ENCODE data around the gene CADPS. TPM values are rescaled to one million over a fixed set of nuclear protein-coding genes. Genes with fewer than 3 reads are reported as not detected.

The CADPS gene
- total and polyA plus RNA-seq, 2 of the 4 experiments (the other 2 are of a cell fraction), result not detected

DNA sequence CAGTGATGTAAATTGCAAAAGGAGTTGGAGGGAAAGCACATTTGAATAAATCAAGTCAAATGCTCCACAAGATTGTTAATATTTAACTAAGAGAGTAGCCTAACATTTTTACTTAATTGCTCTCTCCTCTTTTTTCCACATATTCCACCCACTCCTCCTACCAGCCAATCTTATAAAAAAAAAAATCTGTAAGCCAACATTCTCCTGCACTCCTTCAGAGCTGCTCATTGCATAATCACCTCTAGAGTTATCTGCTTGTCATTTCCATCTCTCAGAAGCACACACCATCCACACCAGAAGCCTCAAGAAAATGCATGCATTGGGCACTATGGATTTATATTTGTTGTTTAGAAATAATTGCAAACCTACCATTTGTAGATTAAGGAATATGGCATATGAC, 64.1 kb downstream of the CADPS start:
- no peaks in the 10 kb centered on the region for H3K27me3 ChIP-seq (ENCODE audit: control insufficient read depth, insufficient read depth, low read length)
- BruUV-seq (replicated peaks), result no TSS peak
- no peak overlapping the region for H3K4ac ChIP-seq (ENCODE audit: low read depth, low read length)
- no peak overlapping the region for H2AK5ac ChIP-seq (ENCODE audit: low read depth, low read length)
- no peaks in the 10 kb centered on the region for H3K36me3 ChIP-seq (ENCODE audit: control insufficient read depth, insufficient read depth, low read length)
- ChIA-PET POLR2A (ENCODE audit: unreplicated experiment) (no interaction called here), CTCF (no interaction called here)
- no peaks in the 10 kb centered on the region for H3K9me3 ChIP-seq (ENCODE audit: control insufficient read depth, insufficient read depth, low read length)
- ATAC-seq (ENCODE audit: low read depth) (no peak), DNase-seq (no peak)
- no peaks in the 10 kb centered on the region for H3K9me1 ChIP-seq (ENCODE audit: insufficient read depth, low read length)
- dilution Hi-C loops (cut with HindIII; ENCODE audit: low sequenced_read_pairs, unreplicated experiment), result no loop called here
- no peak overlapping the region for H2BK20ac ChIP-seq (ENCODE audit: low read depth, low read length)
- no peak overlapping the region for H2AFZ ChIP-seq (replicated peaks; ENCODE audit: low read length, poor library complexity)
- intact Hi-C loops (cut with micrococcal nuclease), result no loop called here
- no peak overlapping the region for H4K91ac ChIP-seq (ENCODE audit: insufficient read depth, low read depth, low read length)
- no peak overlapping the region for H3K9ac ChIP-seq (ENCODE audit: low read depth, low read length)
- in situ Hi-C loops (cut with MboI; ENCODE audit: low sequenced_read_pairs), result no loop called here
- no peak overlapping the region for H2BK120ac ChIP-seq (ENCODE audit: low read depth, low read length)
- H3K4me3 ChIP-seq (ENCODE audit: insufficient read depth, low read depth, low read length), result no peak overlapping the region
- H3K27ac ChIP-seq (ENCODE audit: insufficient read depth, low read length), result no peak overlapping the region
- TF ChIP-seq SMC3 (IDR thresholded peaks at IDR 0.05; ENCODE audit: low read depth, low read length) (no peak), RFX5 (IDR thresholded peaks at IDR 0.05; ENCODE audit: low read depth, low read length) (no peak), CHD1 (IDR thresholded peaks at IDR 0.05; ENCODE audit: low read depth, low read length) (no peak), CEBPB (IDR thresholded peaks at IDR 0.05; ENCODE audit: low read depth, low read length) (no peak), RAD21 (IDR thresholded peaks at IDR 0.05; ENCODE audit: low read length) (no peak), MAZ (IDR thresholded peaks at IDR 0.05; ENCODE audit: borderline replicate concordance, low read depth, low read length) (no peak), RCOR1 (IDR thresholded peaks at IDR 0.05; ENCODE audit: insufficient replicate concordance, low read length) (no peak), BHLHE40 (IDR thresholded peaks at IDR 0.05; ENCODE audit: low read depth, low read length) (no peak), NFE2L2 (IDR thresholded peaks at IDR 0.05; ENCODE audit: low read depth, low read length) (no peak), MAFK (IDR thresholded peaks at IDR 0.05; ENCODE audit: low read depth, low read length) (no peak), POLR2A (IDR thresholded peaks at IDR 0.05; ENCODE audit: low read depth, low read length) (no peak), FOS (IDR thresholded peaks at IDR 0.05; ENCODE audit: low read depth, low read length) (no peak)
- TF ChIP-seq, protein P1, sequence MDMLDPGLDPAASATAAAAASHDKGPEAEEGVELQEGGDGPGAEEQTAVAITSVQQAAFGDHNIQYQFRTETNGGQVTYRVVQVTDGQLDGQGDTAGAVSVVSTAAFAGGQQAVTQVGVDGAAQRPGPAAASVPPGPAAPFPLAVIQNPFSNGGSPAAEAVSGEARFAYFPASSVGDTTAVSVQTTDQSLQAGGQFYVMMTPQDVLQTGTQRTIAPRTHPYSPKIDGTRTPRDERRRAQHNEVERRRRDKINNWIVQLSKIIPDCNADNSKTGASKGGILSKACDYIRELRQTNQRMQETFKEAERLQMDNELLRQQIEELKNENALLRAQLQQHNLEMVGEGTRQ (IDR thresholded peaks at IDR 0.05; ENCODE audit: low read depth, low read length), result no peak
- TF ChIP-seq, protein P2, sequence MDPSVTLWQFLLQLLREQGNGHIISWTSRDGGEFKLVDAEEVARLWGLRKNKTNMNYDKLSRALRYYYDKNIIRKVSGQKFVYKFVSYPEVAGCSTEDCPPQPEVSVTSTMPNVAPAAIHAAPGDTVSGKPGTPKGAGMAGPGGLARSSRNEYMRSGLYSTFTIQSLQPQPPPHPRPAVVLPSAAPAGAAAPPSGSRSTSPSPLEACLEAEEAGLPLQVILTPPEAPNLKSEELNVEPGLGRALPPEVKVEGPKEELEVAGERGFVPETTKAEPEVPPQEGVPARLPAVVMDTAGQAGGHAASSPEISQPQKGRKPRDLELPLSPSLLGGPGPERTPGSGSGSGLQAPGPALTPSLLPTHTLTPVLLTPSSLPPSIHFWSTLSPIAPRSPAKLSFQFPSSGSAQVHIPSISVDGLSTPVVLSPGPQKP (IDR thresholded peaks at IDR 0.05; ENCODE audit: borderline replicate concordance, low read depth, low read length), result no peak
- TF ChIP-seq, protein P3, sequence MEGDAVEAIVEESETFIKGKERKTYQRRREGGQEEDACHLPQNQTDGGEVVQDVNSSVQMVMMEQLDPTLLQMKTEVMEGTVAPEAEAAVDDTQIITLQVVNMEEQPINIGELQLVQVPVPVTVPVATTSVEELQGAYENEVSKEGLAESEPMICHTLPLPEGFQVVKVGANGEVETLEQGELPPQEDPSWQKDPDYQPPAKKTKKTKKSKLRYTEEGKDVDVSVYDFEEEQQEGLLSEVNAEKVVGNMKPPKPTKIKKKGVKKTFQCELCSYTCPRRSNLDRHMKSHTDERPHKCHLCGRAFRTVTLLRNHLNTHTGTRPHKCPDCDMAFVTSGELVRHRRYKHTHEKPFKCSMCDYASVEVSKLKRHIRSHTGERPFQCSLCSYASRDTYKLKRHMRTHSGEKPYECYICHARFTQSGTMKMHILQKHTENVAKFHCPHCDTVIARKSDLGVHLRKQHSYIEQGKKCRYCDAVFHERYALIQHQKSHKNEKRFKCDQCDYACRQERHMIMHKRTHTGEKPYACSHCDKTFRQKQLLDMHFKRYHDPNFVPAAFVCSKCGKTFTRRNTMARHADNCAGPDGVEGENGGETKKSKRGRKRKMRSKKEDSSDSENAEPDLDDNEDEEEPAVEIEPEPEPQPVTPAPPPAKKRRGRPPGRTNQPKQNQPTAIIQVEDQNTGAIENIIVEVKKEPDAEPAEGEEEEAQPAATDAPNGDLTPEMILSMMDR (conservative IDR thresholded peaks at IDR 0.05; ENCODE audit: low read depth, low read length), result no peak
- H3K56ac ChIP-seq (ENCODE audit: extremely low read depth, insufficient read depth, low read length), result no peak overlapping the region
- no peak overlapping the region for H3K14ac ChIP-seq (replicated peaks; ENCODE audit: low read depth, low read length)
- H2AK9ac ChIP-seq (replicated peaks; ENCODE audit: low read depth, low read length, poor library complexity), result no peak overlapping the region
- H3K4me2 ChIP-seq (ENCODE audit: low read depth, low read length), result no peak overlapping the region
- H3K18ac ChIP-seq (ENCODE audit: low read depth, low read length), result no peak overlapping the region
- no peak overlapping the region for H4K5ac ChIP-seq (ENCODE audit: low read depth, low read length)
- H4K20me1 ChIP-seq (ENCODE audit: insufficient read depth, low read length), result no peaks in the 10 kb centered on the region
- H2BK15ac ChIP-seq (ENCODE audit: low read depth, low read length), result no peak overlapping the region
- no peak overlapping the region for H2BK5ac ChIP-seq (ENCODE audit: low read depth, low read length, poor library complexity, severe bottlenecking)
- no peak overlapping the region for H4K8ac ChIP-seq (ENCODE audit: low read depth in 2 of 2, low read length in 2 of 2)
- H3K79me1 ChIP-seq (ENCODE audit: low read depth in 1 of 2, low read length in 2 of 2), result no peaks in the 10 kb centered on the region
- no peaks in the 10 kb centered on the region for H3K4me1 ChIP-seq (ENCODE audit: control insufficient read depth, insufficient read depth, low read length)
- H3K23ac ChIP-seq (ENCODE audit: low read depth, low read length), result no peak overlapping the region
